NCI-H187 treated with DMSO at 0.1 percent for 48 hours (cell line): Measurements from ENCODE around the gene SYCE1.

Experiments
- DNase-seq: peaks from one replicate; lab custom pipeline; 2025; lab: John Stamatoyannopoulos, UW

SYCE1 gene

GRCh38 chr10:133511907-133512528, 53.4 kb downstream of the SYCE1 start:
- DNase-seq = no peak

DNA sequence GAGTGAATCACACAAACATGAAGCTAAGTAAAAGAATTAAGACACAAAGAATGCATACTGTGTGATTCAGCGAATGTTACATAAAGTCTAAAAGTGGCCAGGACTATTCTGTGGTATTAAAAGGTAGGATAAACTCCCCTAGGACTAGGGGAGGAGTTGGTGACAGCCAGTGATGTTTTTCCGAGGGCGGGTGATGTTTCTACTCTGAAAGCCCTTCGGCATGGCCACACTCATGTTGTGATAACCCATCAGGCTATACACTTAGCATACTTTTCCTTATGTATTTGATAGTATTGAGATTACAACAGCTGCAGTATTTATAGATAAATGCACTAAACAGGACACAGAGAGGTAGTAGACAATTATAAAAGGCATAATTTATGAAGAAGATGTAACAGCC, 54.0 kb downstream of the SYCE1 start:
- no peak for DNase-seq

DNA sequence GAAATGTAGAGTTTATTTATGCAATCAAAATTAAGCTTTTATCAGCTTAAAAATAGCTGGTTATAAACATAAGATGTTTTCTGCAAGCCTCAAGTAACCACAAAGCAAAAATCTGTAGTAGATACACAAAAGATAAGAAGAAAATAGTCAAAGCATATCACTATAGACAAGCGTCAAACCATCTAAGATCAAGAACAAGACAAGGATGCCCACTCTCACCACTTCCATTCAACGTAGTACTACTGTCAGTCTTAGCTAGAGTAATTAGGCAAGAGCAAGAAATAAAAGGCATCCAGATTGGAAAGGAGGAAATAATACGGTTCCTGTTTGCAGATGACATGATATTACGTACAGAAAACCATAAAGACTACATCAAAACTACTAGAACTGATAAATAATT, 55.7 kb downstream of the SYCE1 start:
- no peak for DNase-seq
